ENCODE measurements around the gene ATP7A.

The ATP7A gene

GRCh38 chrX:77917294-77917933 lies 6.9 kb downstream of the ATP7A start:
- TF ChIP-seq CSRNP3 (CRISPR knock-in tag; IDR thresholded peaks at IDR 0.05) (no peak), PATZ1 (CRISPR knock-in tag; IDR thresholded peaks at IDR 0.05; ENCODE audit: borderline replicate concordance) (no peak), PPARA (CRISPR knock-in tag; IDR thresholded peaks at IDR 0.05; ENCODE audit: borderline replicate concordance) (no peak), ZNF8 (CRISPR knock-in tag; IDR thresholded peaks at IDR 0.05) (no peak), CSDC2 (CRISPR knock-in tag; IDR thresholded peaks at IDR 0.05) (no peak), ZFP30 (CRISPR knock-in tag; IDR thresholded peaks at IDR 0.05) (no peak), RARB (CRISPR knock-in tag; IDR thresholded peaks at IDR 0.05) (no peak), ESRRG (CRISPR knock-in tag; IDR thresholded peaks at IDR 0.05) (no peak), TSHZ2 (CRISPR knock-in tag; IDR thresholded peaks at IDR 0.05) (no peak), TOX (CRISPR knock-in tag; IDR thresholded peaks at IDR 0.05; ENCODE audit: borderline replicate concordance) (no peak), OSR1 (CRISPR knock-in tag; IDR thresholded peaks at IDR 0.05) (no peak), POU6F1 (CRISPR knock-in tag; IDR thresholded peaks at IDR 0.05; ENCODE audit: borderline replicate concordance, low read depth) (no peak), CREB5 (CRISPR knock-in tag; IDR thresholded peaks at IDR 0.05; ENCODE audit: low read depth) (no peak), GLIS3 (CRISPR knock-in tag; IDR thresholded peaks at IDR 0.05) (no peak), ZFP3 (CRISPR knock-in tag; IDR thresholded peaks at IDR 0.05) (no peak), ISL1 (CRISPR knock-in tag; IDR thresholded peaks at IDR 0.05) (no peak), TCF4 (CRISPR knock-in tag; IDR thresholded peaks at IDR 0.05; ENCODE audit: borderline replicate concordance) (no peak), ARNTL (CRISPR knock-in tag; IDR thresholded peaks at IDR 0.05; ENCODE audit: borderline replicate concordance, low read depth) (no peak), ZNF70 (CRISPR knock-in tag; IDR thresholded peaks at IDR 0.05) (no peak)
- ATAC-seq, result no peak

GRCh38 chrX:77918568-77918967 lies 8.1 kb downstream of the ATP7A start:
- ATAC-seq, result no peak
- TF ChIP-seq TCF4 (CRISPR knock-in tag; IDR thresholded peaks at IDR 0.05; ENCODE audit: borderline replicate concordance) (no peak), ZC3H10 (CRISPR knock-in tag; IDR thresholded peaks at IDR 0.05) (no peak), RARB (CRISPR knock-in tag; IDR thresholded peaks at IDR 0.05) (no peak), PATZ1 (CRISPR knock-in tag; IDR thresholded peaks at IDR 0.05; ENCODE audit: borderline replicate concordance) (no peak), ZNF70 (CRISPR knock-in tag; IDR thresholded peaks at IDR 0.05) (no peak), OSR1 (CRISPR knock-in tag; IDR thresholded peaks at IDR 0.05) (no peak), ARNTL (CRISPR knock-in tag; IDR thresholded peaks at IDR 0.05; ENCODE audit: borderline replicate concordance, low read depth) (no peak), TSHZ2 (CRISPR knock-in tag; IDR thresholded peaks at IDR 0.05) (no peak), POU6F1 (CRISPR knock-in tag; IDR thresholded peaks at IDR 0.05; ENCODE audit: borderline replicate concordance, low read depth) (no peak), CREB5 (CRISPR knock-in tag; IDR thresholded peaks at IDR 0.05; ENCODE audit: low read depth) (no peak), PPARA (CRISPR knock-in tag; IDR thresholded peaks at IDR 0.05; ENCODE audit: borderline replicate concordance) (no peak), CSDC2 (CRISPR knock-in tag; IDR thresholded peaks at IDR 0.05) (no peak), ESRRG (CRISPR knock-in tag; IDR thresholded peaks at IDR 0.05) (no peak)
